HepG2 (cell line): ENCODE data around the gene TMEM182. TPM values are rescaled to one million over a fixed set of nuclear protein-coding genes. Genes with fewer than 3 reads are reported as not detected.

Source experiments
- ATAC-seq: fragments of 200-7000 bp; cut with Tn5 transposase; 3 replicates; pipeline ENCODE4 v1.9.1; 2020; ENCODE audit warnings: mild to moderate bottlenecking, moderate library complexity
- BruUV-seq: library from RNA; stranded (reverse); fragments of 400-500 nt; replicated peaks from 2 replicates; lab custom pipeline; 2021; lab: Mats Ljungman, UMichigan
- CTCF ChIA-PET: fragments of 300-600 bp; formaldehyde crosslinking; extraction: SDS; loops from one replicate; lab custom pipeline; 2021; ENCODE audit warnings: low total read pairs, inconsistent platforms, low intra/inter-chr PET ratio; lab: Yijun Ruan, JAX
- POLR2A ChIA-PET: fragments of 350-600 bp; sonication (Branson Sonifier 250); formaldehyde crosslinking; loops from one replicate; lab custom pipeline; 2020; ENCODE audit warnings: antibody characterized with exemption, inconsistent platforms; lab: Yijun Ruan, JAX
- DNase-seq: peaks from one replicate; pipeline ENCODE4 v3.0.0-alpha.2; 2015; ENCODE audit warnings: low spot score
- FAIRE-seq: peaks from 3 replicates; lab custom pipeline; 2011; peaks lifted over from hg19 to GRCh38; lab: Jason Lieb, UNC
- H2AFZ ChIP-seq: one replicate; pipeline ENCODE4 v1.6.1; 2011; ENCODE audit warnings: low read length, inconsistent platforms
- H3K27ac ChIP-seq: fragments of 300-600 bp; 3 replicates; pipeline ENCODE4 v1.8.0; 2011; ENCODE audit warnings: mixed run types, mild to moderate bottlenecking, mixed read lengths, low read length, inconsistent platforms; ENCODE audit not compliant: insufficient read depth; ENCODE audit errors: extremely low read length
- H3K27me3 ChIP-seq, 2 experiments: fragments of 200-600 bp in 1 of 2; 2 replicates in 1 of 2; 3 replicates in 1 of 2; pipeline versions ENCODE4 v1.6.0 to v1.8.0; 2011; ENCODE audit warnings: low read length in 2 of 2, mild to moderate bottlenecking in 2 of 2, moderate library complexity in 2 of 2, inconsistent platforms in 1 of 2; ENCODE audit not compliant: insufficient read depth in 2 of 2, control insufficient read depth in 1 of 2
- H3K36me3 ChIP-seq, 2 experiments: fragments of 200-600 bp in 1 of 2; replicated peaks in 1 of 2; 2 replicates in 1 of 2; 3 replicates in 1 of 2; pipeline versions ENCODE4 v1.5.1 to v1.8.0; 2011; ENCODE audit warnings: low read length in 2 of 2, inconsistent platforms in 1 of 2; ENCODE audit not compliant: insufficient read depth in 2 of 2, control insufficient read depth in 1 of 2
- H3K4me1 ChIP-seq: 2 replicates; pipeline ENCODE4 v1.5.1; 2012; ENCODE audit warnings: low read length, inconsistent platforms; ENCODE audit not compliant: insufficient read depth
- H3K4me2 ChIP-seq: 2 replicates; pipeline ENCODE4 v1.6.0; 2011; ENCODE audit warnings: low read depth, low read length, inconsistent platforms
- H3K4me3 ChIP-seq, 3 experiments: fragments of 200-600 bp in 1 of 3; sonication (generic), shearing (Covaris generic) in 1 of 3; replicated peaks in 1 of 3; 2 replicates each; pipeline ENCODE4 v1.5.1; 2011 to 2016; ENCODE audit warnings: low read length in 3 of 3, inconsistent platforms in 2 of 3, low read depth in 2 of 3, mild to moderate bottlenecking in 2 of 3, control low read depth in 1 of 3, mixed read lengths in 1 of 3; ENCODE audit not compliant: insufficient read depth in 1 of 3
- H3K79me2 ChIP-seq: one replicate; pipeline ENCODE4 v1.6.1; 2011; ENCODE audit warnings: low read length, inconsistent platforms; ENCODE audit not compliant: insufficient read depth
- H3K9ac ChIP-seq: 2 replicates; pipeline ENCODE4 v1.6.0; 2011; ENCODE audit warnings: mild to moderate bottlenecking, low read depth, low read length, inconsistent platforms; ENCODE audit not compliant: insufficient read depth
- H3K9me3 ChIP-seq: 2 replicates; pipeline ENCODE4 v1.5.1; 2012; ENCODE audit warnings: mild to moderate bottlenecking, low read length
- H4K20me1 ChIP-seq: 2 replicates; pipeline ENCODE4 v1.6.0; 2011; ENCODE audit warnings: inconsistent platforms, mild to moderate bottlenecking, low read length, moderate library complexity; ENCODE audit not compliant: insufficient read depth
- ATM ChIP-seq: fragments of 450-650 bp; IDR thresholded peaks from 2 replicates; pipeline ENCODE4 v1.7.1; 2017; ENCODE audit warnings: mild to moderate bottlenecking, borderline replicate concordance
- CC2D1A ChIP-seq: sonication (generic); formaldehyde crosslinking; IDR thresholded peaks from 2 replicates; pipeline ENCODE4 v1.8.1; 2023; ENCODE audit warnings: mild to moderate bottlenecking, missing genetic modification reagents
- HOXA7 ChIP-seq: sonication (generic); formaldehyde crosslinking; IDR thresholded peaks from 2 replicates; pipeline ENCODE4 v1.8.1; 2022; ENCODE audit warnings: mild to moderate bottlenecking, missing genetic modification reagents, moderate library complexity
- ZNF773 ChIP-seq: sonication (generic); formaldehyde crosslinking; IDR thresholded peaks from 2 replicates; pipeline ENCODE4 v1.4.0; 2020; ENCODE audit warnings: missing genetic modification reagents, borderline replicate concordance
- in situ Hi-C: cut with HindIII; loops from 2 replicates; pipeline ENCODE4 v1.10.0; 2017; ENCODE audit warnings: low pct_unique_long_range_greater_than_20kb; ENCODE audit not compliant: extremely low pct_ligation_motif_present
- intact Hi-C: fragments of 100-400 bp; cut with micrococcal nuclease; formaldehyde crosslinking; loops from one replicate; pipeline ENCODE4 v1.10.0; 2022; ENCODE audit not compliant: unreplicated experiment
- polyA plus RNA-seq, 8 experiments: library from polyadenylated mRNA; depleted of rRNA in 3 of 8; stranded (reverse) in 7 of 8; unstranded in 1 of 8; fragments of >200 nt; fragmentation: Illumina TruSeq in 4 of 8; extraction: Trizol in 4 of 8; gene quantifications; 2 replicates each; pipeline versions ENCODE4 v1.2.1 to v1.2.3, GENCODE V29; 2011 to 2016; ENCODE audit warnings: low read depth in 4 of 8, missing spikeins in 1 of 8, mixed read lengths in 1 of 8; ENCODE audit not compliant: insufficient read depth in 1 of 8
- total RNA-seq, 5 experiments: library from RNA; depleted of rRNA; stranded (reverse); fragments of >200 nt; fragmentation: Illumina TruSeq; extraction: Trizol; gene quantifications; 2 replicates each; pipeline ENCODE4 v1.2.3, GENCODE V29; 2016; ENCODE audit warnings: low read depth in 1 of 5
- TF ChIP-seq, protein P1 (sequence below): sonication (generic); formaldehyde crosslinking; IDR thresholded peaks from 2 replicates; pipeline ENCODE4 v1.9.0; 2021; ENCODE audit warnings: missing genetic modification reagents, borderline replicate concordance
- TF ChIP-seq, protein P2 (sequence below), 2 experiments: sonication (generic) in 1 of 2; formaldehyde crosslinking in 1 of 2; IDR thresholded peaks; 2 replicates each; pipeline versions ENCODE4 v1.6.1 to v1.9.0; 2014 to 2022; ENCODE audit warnings: antibody characterized with exemption in 1 of 2, borderline replicate concordance in 1 of 2, inconsistent platforms in 1 of 2, low read depth in 1 of 2, missing genetic modification reagents in 1 of 2

TMEM182 gene
- total and polyA plus RNA-seq, 2 of the 13 experiments (the other 11 are each of a cell fraction or from before 2014, with no cell fraction given), result 8.7 to 8.9 TPM

- TF ChIP-seq, protein P1, sequence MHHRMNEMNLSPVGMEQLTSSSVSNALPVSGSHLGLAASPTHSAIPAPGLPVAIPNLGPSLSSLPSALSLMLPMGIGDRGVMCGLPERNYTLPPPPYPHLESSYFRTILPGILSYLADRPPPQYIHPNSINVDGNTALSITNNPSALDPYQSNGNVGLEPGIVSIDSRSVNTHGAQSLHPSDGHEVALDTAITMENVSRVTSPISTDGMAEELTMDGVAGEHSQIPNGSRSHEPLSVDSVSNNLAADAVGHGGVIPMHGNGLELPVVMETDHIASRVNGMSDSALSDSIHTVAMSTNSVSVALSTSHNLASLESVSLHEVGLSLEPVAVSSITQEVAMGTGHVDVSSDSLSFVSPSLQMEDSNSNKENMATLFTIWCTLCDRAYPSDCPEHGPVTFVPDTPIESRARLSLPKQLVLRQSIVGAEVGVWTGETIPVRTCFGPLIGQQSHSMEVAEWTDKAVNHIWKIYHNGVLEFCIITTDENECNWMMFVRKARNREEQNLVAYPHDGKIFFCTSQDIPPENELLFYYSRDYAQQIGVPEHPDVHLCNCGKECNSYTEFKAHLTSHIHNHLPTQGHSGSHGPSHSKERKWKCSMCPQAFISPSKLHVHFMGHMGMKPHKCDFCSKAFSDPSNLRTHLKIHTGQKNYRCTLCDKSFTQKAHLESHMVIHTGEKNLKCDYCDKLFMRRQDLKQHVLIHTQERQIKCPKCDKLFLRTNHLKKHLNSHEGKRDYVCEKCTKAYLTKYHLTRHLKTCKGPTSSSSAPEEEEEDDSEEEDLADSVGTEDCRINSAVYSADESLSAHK (CRISPR knock-in tag), result no peak
- no peak for TF ChIP-seq HOXA7 (CRISPR knock-in tag)
- TF ChIP-seq, protein P2, sequence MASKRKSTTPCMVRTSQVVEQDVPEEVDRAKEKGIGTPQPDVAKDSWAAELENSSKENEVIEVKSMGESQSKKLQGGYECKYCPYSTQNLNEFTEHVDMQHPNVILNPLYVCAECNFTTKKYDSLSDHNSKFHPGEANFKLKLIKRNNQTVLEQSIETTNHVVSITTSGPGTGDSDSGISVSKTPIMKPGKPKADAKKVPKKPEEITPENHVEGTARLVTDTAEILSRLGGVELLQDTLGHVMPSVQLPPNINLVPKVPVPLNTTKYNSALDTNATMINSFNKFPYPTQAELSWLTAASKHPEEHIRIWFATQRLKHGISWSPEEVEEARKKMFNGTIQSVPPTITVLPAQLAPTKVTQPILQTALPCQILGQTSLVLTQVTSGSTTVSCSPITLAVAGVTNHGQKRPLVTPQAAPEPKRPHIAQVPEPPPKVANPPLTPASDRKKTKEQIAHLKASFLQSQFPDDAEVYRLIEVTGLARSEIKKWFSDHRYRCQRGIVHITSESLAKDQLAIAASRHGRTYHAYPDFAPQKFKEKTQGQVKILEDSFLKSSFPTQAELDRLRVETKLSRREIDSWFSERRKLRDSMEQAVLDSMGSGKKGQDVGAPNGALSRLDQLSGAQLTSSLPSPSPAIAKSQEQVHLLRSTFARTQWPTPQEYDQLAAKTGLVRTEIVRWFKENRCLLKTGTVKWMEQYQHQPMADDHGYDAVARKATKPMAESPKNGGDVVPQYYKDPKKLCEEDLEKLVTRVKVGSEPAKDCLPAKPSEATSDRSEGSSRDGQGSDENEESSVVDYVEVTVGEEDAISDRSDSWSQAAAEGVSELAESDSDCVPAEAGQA (IDR thresholded peaks at IDR 0.05; ENCODE audit: low read depth), result no peak
- TF ChIP-seq, protein P2 (CRISPR knock-in tag; IDR thresholded peaks at IDR 0.05; ENCODE audit: borderline replicate concordance), result no peak
These were observed 6.5 kb upstream of the TMEM182 start (continued) for GRCh38 chr2:102755284-102755683.

DNA sequence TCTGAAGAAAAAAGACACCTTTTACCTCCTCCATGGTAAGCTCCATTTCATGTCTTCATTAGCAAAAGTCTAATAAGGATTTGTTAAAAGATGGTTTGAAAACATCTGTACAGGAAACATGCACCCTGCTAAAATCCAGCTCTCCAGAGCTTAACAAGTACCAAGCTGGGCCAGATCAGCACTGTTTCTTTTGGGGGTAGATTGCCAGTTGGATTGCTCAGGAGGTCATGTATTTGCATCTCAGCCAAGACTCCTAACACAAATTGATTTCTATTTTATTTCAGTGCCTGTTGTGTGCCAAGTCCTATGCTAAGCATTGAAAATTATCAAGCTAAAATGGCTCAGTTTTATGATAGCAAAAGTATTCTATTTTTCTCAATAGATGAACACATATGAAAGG lies 3.4 kb upstream of the TMEM182 start:
- FAIRE-seq (no peak), DNase-seq (no peak), ATAC-seq (no peak)
- TF ChIP-seq ATM (no peak), ZNF773 (no peak), CC2D1A (no peak)
- H4K20me1 ChIP-seq, result no peaks in the 10 kb centered on the region
- in situ Hi-C loops (no loop called here), intact Hi-C loops (no loop called here)
- H2AFZ ChIP-seq, result no peak overlapping the region
- no peak overlapping the region for H3K9ac ChIP-seq
- H3K27ac ChIP-seq, result no peak overlapping the region
- no peaks in the 10 kb centered on the region for H3K79me2 ChIP-seq
- H3K4me2 ChIP-seq, result no peak overlapping the region
- H3K4me3 ChIP-seq, result no peak overlapping the region
- H3K27me3 ChIP-seq, result no peaks in the 10 kb centered on the region
- H3K4me1 ChIP-seq, result no peaks in the 10 kb centered on the region
- H3K36me3 ChIP-seq, result no peaks in the 10 kb centered on the region
- no TSS peak for BruUV-seq
- CTCF ChIA-PET, result no interaction called here
- H3K9me3 ChIP-seq, result no peaks in the 10 kb centered on the region
- POLR2A ChIA-PET, result no interaction called here
